NK-92 (cell line): Measurements from ENCODE around the gene SLCO4A1.
"Not testable (repeated sequence)": the region's sequence is repeated elsewhere in the genome, so short reads cannot be mapped to it uniquely, and the experiment has no call there.

Experiments used
- DNase-seq: peaks from one replicate; lab custom pipeline; 2025; ENCODE audit not compliant: unreplicated experiment; lab: John Stamatoyannopoulos, UW

Gene SLCO4A1

GRCh38 chr20:62683660-62684322, 41.5 kb downstream of the SLCO4A1 start:
- not testable (repeated sequence) for DNase-seq

GRCh38 chr20:62684981-62685380, 42.7 kb downstream of the SLCO4A1 start:
- no peak for DNase-seq

GRCh38 chr20:62685781-62686555, 43.7 kb downstream of the SLCO4A1 start:
- DNase-seq, result no peak

- DNase-seq, result no peak
Observed at GRCh38 chr20:62686869-62687830, 44.8 kb downstream of the SLCO4A1 start.

GRCh38 chr20:62688083-62688482, 45.8 kb downstream of the SLCO4A1 start:
- no peak for DNase-seq

- no peak for DNase-seq
Observed at GRCh38 chr20:62688855-62689460, 46.7 kb downstream of the SLCO4A1 start.

GRCh38 chr20:62689861-62690260, 47.6 kb downstream of the SLCO4A1 start:
- no peak for DNase-seq

- no peak for DNase-seq
Observed at GRCh38 chr20:62690261-62690820, 48.0 kb downstream of the SLCO4A1 start.

GRCh38 chr20:62691487-62691886, 49.2 kb downstream of the SLCO4A1 start:
- no peak for DNase-seq

GRCh38 chr20:62692176-62692575, 49.9 kb downstream of the SLCO4A1 start:
- no peak for DNase-seq

- DNase-seq, result no peak
Observed at GRCh38 chr20:62692801-62693523, 50.7 kb downstream of the SLCO4A1 start.

GRCh38 chr20:62693524-62693922, 51.2 kb downstream of the SLCO4A1 start:
- DNase-seq, result no peak

- DNase-seq, result no peak
Observed at GRCh38 chr20:62694106-62694505, 51.8 kb downstream of the SLCO4A1 start.

GRCh38 chr20:62694868-62695267, 52.6 kb downstream of the SLCO4A1 start:
- DNase-seq, result no peak

GRCh38 chr20:62695448-62696414, 53.4 kb downstream of the SLCO4A1 start:
- no peak for DNase-seq

GRCh38 chr20:62696434-62696957, 54.2 kb downstream of the SLCO4A1 start:
- DNase-seq, result no peak

- DNase-seq, result no peak
Observed at GRCh38 chr20:62696989-62697388, 54.7 kb downstream of the SLCO4A1 start.

GRCh38 chr20:62697468-62697912, 55.2 kb downstream of the SLCO4A1 start:
- no peak for DNase-seq

GRCh38 chr20:62698231-62698630, 55.9 kb downstream of the SLCO4A1 start:
- DNase-seq, result no peak
